Measurements from ENCODE around the gene EIF4E3.

- no peak for TF ChIP-seq SIN3A (IDR thresholded peaks at IDR 0.05; ENCODE audit: borderline replicate concordance, insufficient read depth, low read length)
- TF ChIP-seq REST (IDR thresholded peaks at IDR 0.05; ENCODE audit: insufficient read depth in 1 of 2, low read depth in 2 of 2, low read length in 2 of 2): no peak
- no peak for TF ChIP-seq FOXP2 (optimal IDR thresholded peaks at IDR 0.05; ENCODE audit: borderline replicate concordance, extremely low read depth, extremely low read length, insufficient read depth)
Observed at GRCh38 chr3:71704915-71705314, 20.3 kb downstream of the EIF4E3 start.

Data from PFSK-1 (cell line).